Measurements from ENCODE around the gene SLC37A3. TPM values are rescaled to one million over a fixed set of nuclear protein-coding genes. Genes with fewer than 3 reads are reported as not detected.
A peak's percentile ranks its signal among the peaks of the same experiment; 100 is the strongest.
"Not testable (repeated sequence)": the region's sequence is repeated elsewhere in the genome, so short reads cannot be mapped to it uniquely, and the experiment has no call there.

Gene SLC37A3
- 10 to 100 TPM; 50.7 to 59.0 TPM for total RNA-seq
- long read RNA-seq, donor 1, transcript SLC37A3-201 (15 exons, 3,349 nt), result major isoform, 19 of 35 reads
- long read RNA-seq, donor 1, partial matches to known transcripts, result 1 of 35 reads
- long read RNA-seq, donor 1, other reads (novel, unspliced or antisense), result 13 of 35 reads
- long read RNA-seq, donor 2, transcript SLC37A3-201 (15 exons, 3,349 nt), result major isoform, 12 of 30 reads
- long read RNA-seq, donor 2, partial matches to known transcripts, result 2 of 30 reads
- long read RNA-seq, donor 2, other reads (novel, unspliced or antisense), result 15 of 30 reads

GRCh38 chr7:140397784-140398750 is at the start of gene SLC37A3:
Gene SLC37A3, minus strand, starts transcription at chr7:140398530. Its CDS starts 16,004 bp downstream, at chr7:140382526.
- intact Hi-C loops (cut with DNase I), result no loop called here
- peak; percentile 95 for DNase-seq (ENCODE audit: low spot score)

DNA sequence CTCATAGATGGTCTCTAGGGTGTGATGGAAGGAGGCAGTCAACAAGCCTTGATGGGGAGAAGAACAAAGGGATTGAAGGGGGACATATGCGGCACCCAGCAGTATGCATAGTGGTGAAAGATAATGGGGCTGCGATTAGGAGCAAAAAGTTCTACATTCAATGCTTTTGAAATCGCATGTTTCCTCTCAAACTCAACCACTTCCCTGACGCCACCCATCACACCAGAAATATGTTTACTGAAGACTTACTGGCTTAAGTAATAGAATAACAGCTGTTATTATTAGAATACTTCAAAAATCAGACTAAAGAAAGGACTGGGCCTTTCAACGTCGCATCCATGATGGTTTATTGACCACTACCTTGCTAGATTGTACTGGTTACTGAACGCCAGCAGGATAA is 49.5 kb upstream of the SLC37A3 start:
- no peak for DNase-seq (ENCODE audit: low spot score)

DNA sequence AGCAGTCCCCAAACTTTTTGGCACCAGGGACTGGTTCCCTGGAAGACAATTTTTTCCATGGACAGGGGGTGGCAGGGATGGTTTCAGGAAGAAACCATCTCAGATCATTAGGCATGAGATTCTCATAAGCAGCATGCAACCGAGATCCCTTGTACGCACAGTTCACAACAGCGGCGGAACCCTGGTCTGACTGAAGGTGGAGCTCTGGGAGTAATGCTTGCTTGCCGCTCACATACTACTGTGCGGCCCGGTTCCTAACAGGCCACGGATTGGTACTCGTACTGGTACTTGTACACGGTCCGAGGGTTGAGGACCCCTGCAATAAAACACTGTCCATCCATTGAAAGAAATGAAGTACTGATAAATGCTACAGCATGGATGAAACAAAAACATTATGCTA is 48.1 kb upstream of the SLC37A3 start:
- DNase-seq (ENCODE audit: low spot score), result no peak
- intact Hi-C loops (cut with DNase I), result no loop called here

More for the DNA sequence above, 49.5 kb upstream of the SLC37A3 start:
- intact Hi-C loops (cut with DNase I), result no loop called here

DNA sequence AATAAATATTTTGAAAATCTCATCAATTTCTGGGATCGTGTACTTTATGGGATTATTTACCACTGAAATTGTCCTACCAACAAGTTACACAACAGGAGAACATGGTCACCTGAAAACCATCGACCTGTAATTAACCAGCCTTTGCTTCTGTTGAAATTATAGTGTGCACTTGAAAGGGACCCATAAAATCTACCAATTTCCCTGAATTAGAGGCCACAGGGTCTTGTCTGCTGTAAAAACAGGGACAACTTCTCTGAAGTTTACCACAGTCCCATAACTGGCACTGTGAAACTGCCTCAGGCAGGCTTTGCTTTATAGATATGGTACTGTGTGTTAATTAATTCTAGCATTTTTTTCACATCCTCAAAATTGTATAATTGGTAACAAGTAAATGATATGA is 43.2 kb upstream of the SLC37A3 start:
- intact Hi-C loops (cut with DNase I), result no loop called here
- DNase-seq (ENCODE audit: low spot score), result no peak

GRCh38 chr7:140440593-140440992 is 42.3 kb upstream of the SLC37A3 start:
- intact Hi-C loops (cut with DNase I), result no loop called here
- no peak for DNase-seq (ENCODE audit: low spot score)

DNA sequence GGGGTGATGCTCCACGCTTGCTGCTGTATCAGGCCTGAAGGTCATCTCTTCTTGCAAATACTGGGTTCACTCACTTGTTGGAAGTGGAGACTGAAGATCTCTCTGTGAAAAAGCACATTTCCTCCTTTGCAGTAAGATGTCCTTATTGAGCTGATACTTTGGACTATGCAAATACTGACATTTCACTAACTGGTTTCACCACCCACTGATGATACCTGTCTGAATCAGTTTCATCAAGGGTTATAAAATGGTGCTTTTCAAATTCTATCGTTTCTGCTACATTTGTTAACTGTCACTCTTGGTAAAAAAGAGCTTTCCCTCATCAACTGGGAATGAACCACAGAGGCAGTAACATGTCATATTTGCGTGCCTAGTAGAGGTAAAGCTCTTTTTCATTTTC is 41.0 kb upstream of the SLC37A3 start:
- no peak for DNase-seq (ENCODE audit: low spot score)
- intact Hi-C loops (cut with DNase I), result no loop called here

DNA sequence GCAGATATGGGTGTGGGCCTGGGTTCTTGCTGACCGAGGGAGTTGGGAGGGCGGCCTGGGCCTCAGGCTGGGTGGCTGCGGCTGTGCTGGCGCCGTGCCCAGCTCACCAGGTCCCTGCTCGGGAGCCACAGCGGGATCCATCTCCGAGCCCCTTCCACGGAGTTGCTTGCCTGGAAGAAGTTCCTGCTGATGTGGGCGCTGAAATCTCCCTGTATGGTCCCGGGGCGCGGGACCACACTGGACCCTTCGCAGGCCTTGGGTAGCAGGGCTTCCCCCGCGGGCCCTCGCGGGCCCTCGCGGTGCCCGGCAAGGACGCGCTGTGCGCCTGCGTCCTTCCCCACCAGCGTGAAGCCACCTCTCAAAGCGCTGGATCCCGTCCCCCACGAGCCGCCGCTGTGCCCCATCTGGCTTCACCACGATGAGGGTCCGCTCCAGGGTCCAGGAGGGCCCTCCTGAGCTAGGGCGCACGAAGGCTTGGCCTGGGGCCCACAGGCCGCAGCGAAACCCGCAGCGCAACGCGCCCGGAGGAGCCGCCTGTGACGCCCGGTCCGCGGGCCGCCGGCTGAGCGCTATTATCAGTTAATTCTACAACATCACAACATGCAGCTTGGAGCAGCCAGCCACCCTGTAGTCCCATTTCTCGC is 37.0 kb upstream of the SLC37A3 start:
- no peak for DNase-seq (ENCODE audit: low spot score)
- intact Hi-C loops (cut with DNase I), result no loop called here

DNA sequence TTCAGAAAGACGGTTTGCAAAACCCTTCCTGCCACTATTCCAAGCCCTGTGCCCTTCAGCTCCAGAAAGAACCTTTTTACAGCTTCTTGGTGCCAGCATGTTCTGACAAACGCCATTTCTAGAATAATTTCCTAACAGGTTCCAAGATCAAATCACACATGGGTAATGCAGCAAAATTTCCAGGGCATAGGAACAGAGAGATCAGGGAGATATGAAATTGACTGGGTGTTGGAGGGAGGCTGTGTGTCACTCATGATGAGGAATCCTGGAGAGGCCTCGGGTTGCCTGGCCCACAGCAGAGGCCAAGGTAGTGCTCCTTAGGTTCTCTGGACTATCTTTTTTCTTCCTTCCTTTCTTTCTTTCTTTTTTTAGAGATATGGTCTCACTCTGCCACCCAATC is 35.1 kb upstream of the SLC37A3 start:
- intact Hi-C loops (cut with DNase I), result no loop called here
- peak; percentile 4 for DNase-seq (ENCODE audit: low spot score)

- intact Hi-C loops (cut with DNase I), result no loop called here
- no peak for DNase-seq (ENCODE audit: low spot score)
Observed at GRCh38 chr7:140426130-140426529, 27.8 kb upstream of the SLC37A3 start.

GRCh38 chr7:140425718-140426117 is 27.4 kb upstream of the SLC37A3 start:
- intact Hi-C loops (cut with DNase I), result no loop called here
- DNase-seq (ENCODE audit: low spot score), result no peak

DNA sequence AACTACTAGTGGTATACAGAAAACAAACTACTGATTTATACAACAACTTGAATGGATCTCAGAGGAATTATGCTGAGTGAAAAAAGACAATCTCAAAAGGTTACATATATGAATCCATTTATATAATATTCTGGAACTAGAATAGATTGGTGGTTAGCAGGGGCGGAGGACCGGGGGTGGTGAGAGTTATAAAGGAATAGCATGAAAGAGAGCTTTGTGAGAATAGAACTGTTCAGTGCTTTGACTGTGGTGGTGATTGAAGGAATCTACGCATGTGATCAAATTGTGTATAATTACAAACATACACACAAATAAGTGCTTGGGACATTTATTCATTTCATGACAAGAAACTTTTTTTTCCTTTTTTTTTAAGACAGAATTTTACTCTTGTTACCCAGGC is 25.2 kb upstream of the SLC37A3 start:
- intact Hi-C loops (cut with DNase I), result no loop called here

DNA sequence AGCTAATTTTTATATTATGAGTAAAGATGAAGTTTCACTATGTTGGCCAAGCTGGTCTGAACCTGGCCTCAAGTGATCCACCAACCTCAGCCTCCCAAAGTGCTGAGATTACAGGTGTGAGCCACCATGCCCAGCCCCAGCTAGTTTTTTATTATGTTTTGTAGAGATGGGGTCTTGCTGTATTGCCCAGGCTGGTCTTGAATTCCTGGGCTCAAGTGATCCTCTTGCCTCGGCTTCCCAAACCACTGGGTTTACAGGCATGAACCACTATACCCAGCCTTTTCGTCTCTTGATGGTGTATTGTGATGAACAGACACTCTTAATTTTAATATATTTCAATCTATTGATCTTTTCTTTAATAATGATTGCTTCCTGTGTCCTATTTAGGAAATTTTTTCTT is 23.2 kb upstream of the SLC37A3 start:
- DNase-seq (ENCODE audit: low spot score), result peak; percentile 22
- intact Hi-C loops (cut with DNase I), result no loop called here

More for the DNA sequence above, 25.2 kb upstream of the SLC37A3 start:
- no peak for DNase-seq (ENCODE audit: low spot score)

DNA sequence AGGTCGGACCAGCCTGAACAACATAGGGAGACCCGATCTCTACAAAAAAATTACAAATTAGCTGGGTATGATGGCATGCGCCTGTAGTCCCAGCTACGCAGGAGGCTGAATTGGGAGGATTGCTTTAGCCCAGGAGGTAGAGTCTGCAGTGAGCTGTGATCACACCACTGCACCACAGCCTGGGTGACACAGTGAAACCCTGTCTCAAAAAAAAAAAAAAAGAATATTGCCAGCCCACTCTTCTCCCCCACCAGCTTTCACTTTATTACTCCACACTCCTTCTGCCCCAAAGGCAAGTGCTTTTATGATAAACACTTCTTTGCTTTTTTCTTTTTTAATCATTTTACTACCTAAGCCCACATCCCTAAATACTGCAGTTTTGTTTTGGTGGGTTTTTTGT is 20.3 kb upstream of the SLC37A3 start:
- intact Hi-C loops (cut with DNase I), result no loop called here
- DNase-seq (ENCODE audit: low spot score), result peak; percentile 20

GRCh38 chr7:140418156-140418472 is 19.8 kb upstream of the SLC37A3 start:
- intact Hi-C loops (cut with DNase I), result not testable (repeated sequence)
- DNase-seq (ENCODE audit: low spot score), result peak; percentile 3

DNA sequence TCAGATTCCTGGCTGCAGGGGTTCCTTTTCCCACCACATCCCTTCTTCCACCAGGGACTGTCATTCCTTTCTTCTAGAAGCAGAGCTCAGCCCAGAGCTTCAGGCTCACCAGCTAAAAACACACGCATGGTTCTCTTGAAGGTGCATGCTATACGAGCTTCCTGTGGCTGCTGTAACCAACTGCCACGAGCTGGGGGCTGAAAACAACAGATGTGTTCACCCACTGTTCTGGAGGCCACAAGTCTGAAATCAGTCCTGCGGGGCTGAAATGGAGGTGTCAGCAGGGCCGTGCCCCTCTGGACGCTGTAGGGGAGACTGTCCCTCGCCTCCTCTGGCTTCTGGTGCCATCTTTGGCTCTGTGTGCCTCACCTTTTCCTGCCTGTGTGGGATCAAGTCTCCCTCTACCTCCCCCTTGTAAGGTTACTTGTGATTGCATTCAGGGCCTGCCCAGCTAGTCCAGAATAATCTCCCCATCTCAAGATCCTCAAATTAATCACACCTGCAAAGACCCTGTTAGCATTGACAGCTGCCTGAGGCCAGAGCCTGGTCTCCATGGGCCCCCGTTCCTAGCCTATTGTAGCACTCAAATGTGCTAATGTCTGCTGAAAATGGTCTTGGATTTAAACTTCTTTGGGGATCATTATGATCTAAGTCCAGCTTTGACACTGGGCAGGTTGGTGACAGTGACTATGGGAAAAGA is 19.3 kb upstream of the SLC37A3 start:
- intact Hi-C loops (cut with DNase I), result no loop called here
- peak; percentile 51 for DNase-seq (ENCODE audit: low spot score)

GRCh38 chr7:140416560-140416959 is 18.2 kb upstream of the SLC37A3 start:
- intact Hi-C loops (cut with DNase I), result no loop called here
- DNase-seq (ENCODE audit: low spot score), result peak; percentile 42

DNA sequence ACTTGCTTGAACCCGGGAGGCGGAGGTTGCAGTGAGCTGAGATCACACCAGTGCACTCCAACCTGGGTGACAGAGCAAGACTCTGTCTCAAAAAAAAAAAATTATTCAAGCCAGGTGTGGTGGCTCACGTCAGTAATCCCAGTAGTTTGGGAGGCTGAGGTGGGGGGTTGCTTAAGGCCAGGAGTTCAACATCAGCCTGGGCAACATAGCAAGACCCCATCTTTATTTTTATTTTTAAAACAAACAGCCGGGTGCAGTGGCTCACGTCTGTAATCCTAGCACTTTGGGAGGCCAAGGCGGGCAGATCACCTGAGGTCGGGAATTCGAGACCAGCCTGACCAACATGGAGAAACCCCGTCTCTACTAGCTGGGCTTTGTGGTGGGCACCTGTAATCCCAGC is 17.5 kb upstream of the SLC37A3 start:
- intact Hi-C loops (cut with DNase I), result not testable (repeated sequence)
- peak; percentile 5 for DNase-seq (ENCODE audit: low spot score)

GRCh38 chr7:140415361-140415760 is 17.0 kb upstream of the SLC37A3 start:
- intact Hi-C loops (cut with DNase I), result no loop called here
- no peak for DNase-seq (ENCODE audit: low spot score)

GRCh38 chr7:140404565-140405065 is 6.3 kb upstream of the SLC37A3 start:
- intact Hi-C loops (cut with DNase I), result no loop called here
- DNase-seq (ENCODE audit: low spot score), result no peak

Data from posterior vena cava (tissue), 2 donors.